ENCODE measurements around the gene CDK17. TPM values are rescaled to one million over a fixed set of nuclear protein-coding genes. Genes with fewer than 3 reads are reported as not detected.

Gene CDK17
- total and polyA plus RNA-seq, 2 donors (not counting 1 experiment from before 2014, with no cell fraction given) = 50.0 to 109 TPM

GRCh38 chr12:96234591-96235483 is 165.4 kb downstream of the CDK17 start:
- no peak overlapping the region for H3K4me3 ChIP-seq (replicated peaks in 1 of 4; ENCODE audit: control extremely low read depth in 1 of 4, insufficient read depth in 1 of 4, low read depth in 3 of 4, low read length in 4 of 4)
- no peaks in the 10 kb centered on the region for H4K20me1 ChIP-seq (ENCODE audit: control insufficient read depth, extremely low read depth, insufficient read depth, low read length)
- H3K4me1 ChIP-seq (ENCODE audit: control insufficient read depth, extremely low read depth, insufficient read depth, low read length) = peaks cover 37% of the 10 kb centered on the region
- TF ChIP-seq EZH2 (IDR thresholded peaks at IDR 0.05; ENCODE audit: low read length, missing control alignments) (no peak), CTCF (conservative IDR thresholded peaks at IDR 0.05 in 1 of 2, IDR thresholded peaks at IDR 0.05 in 1 of 2; ENCODE audit: low read depth in 1 of 2, low read length in 2 of 2) (no peak)
- no peaks in the 10 kb centered on the region for H3K9me3 ChIP-seq (ENCODE audit: control insufficient read depth, insufficient read depth, low read depth, low read length)
- H3K4me2 ChIP-seq (ENCODE audit: extremely low read depth, insufficient read depth, low read length) = no peak overlapping the region
- no peaks in the 10 kb centered on the region for H3K36me3 ChIP-seq (ENCODE audit: control insufficient read depth, insufficient read depth, low read length)
- H3K79me2 ChIP-seq (ENCODE audit: control insufficient read depth, insufficient read depth, low read length) = peaks cover 51% of the 10 kb centered on the region
- H3K27ac ChIP-seq (ENCODE audit: insufficient read depth, low read length) = peak overlapping the region; percentile 92
- H2AFZ ChIP-seq (ENCODE audit: low read length) = no peak overlapping the region
- no peak overlapping the region for H3K9ac ChIP-seq (ENCODE audit: insufficient read depth, low read length)
- no peak for DNase-seq (ENCODE audit: low read depth in 2 of 2)
- H3K27me3 ChIP-seq (ENCODE audit: control insufficient read depth, insufficient read depth, low read length) = no peaks in the 10 kb centered on the region

DNA sequence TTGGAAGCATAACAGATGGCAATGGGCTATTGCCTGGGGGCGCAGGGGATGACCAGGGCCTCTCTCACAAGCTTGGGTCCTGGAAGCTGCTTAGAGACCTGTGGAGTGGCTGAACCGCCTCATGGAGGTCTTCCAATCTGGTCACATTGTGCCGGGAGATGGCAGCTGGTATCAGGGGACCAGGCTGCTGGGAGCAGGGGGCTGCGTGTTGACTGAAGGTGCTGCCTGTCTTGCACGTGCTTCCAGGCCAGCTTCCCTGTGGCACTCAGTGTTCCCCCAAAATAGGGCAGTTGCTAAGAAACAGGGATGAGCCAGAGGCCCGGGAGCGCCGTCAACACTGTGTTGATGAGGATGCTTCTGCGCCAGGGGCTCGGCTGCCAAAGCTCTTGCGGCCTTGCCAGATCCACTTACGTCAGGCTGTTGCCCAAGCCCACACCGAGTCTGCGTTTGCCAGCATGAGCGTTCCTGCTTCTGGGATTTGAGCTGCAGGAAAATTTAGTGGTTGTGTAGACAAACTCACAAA is 166.2 kb downstream of the CDK17 start:
- Histone ChIP-seq H3K9ac (ENCODE audit: insufficient read depth, low read length) (peak overlapping the region; percentile 18), H3K36me3 (ENCODE audit: control insufficient read depth, insufficient read depth, low read length) (no peaks in the 10 kb centered on the region), H2AFZ (ENCODE audit: low read length) (no peak overlapping the region), H3K79me2 (ENCODE audit: control insufficient read depth, insufficient read depth, low read length) (peaks cover 48% of the 10 kb centered on the region), H3K4me2 (ENCODE audit: extremely low read depth, insufficient read depth, low read length) (no peak overlapping the region), H3K9me3 (ENCODE audit: control insufficient read depth, insufficient read depth, low read depth, low read length) (no peaks in the 10 kb centered on the region), H3K27me3 (ENCODE audit: control insufficient read depth, insufficient read depth, low read length) (no peaks in the 10 kb centered on the region), H3K4me1 (ENCODE audit: control insufficient read depth, extremely low read depth, insufficient read depth, low read length) (peaks cover 32% of the 10 kb centered on the region), H3K4me3 (replicated peaks in 1 of 4; ENCODE audit: control extremely low read depth in 1 of 4, insufficient read depth in 1 of 4, low read depth in 3 of 4, low read length in 4 of 4) (no peak overlapping the region), H4K20me1 (ENCODE audit: control insufficient read depth, extremely low read depth, insufficient read depth, low read length) (no peaks in the 10 kb centered on the region), H3K27ac (ENCODE audit: insufficient read depth, low read length) (peak overlapping the region; percentile 92)
- TF ChIP-seq EZH2 (IDR thresholded peaks at IDR 0.05; ENCODE audit: low read length, missing control alignments) (no peak), CTCF (conservative IDR thresholded peaks at IDR 0.05 in 1 of 2, IDR thresholded peaks at IDR 0.05 in 1 of 2; ENCODE audit: low read depth in 1 of 2, low read length in 2 of 2) (no peak)
- DNase-seq (ENCODE audit: low read depth in 2 of 2) = peak; percentile 97 to 99

DNA sequence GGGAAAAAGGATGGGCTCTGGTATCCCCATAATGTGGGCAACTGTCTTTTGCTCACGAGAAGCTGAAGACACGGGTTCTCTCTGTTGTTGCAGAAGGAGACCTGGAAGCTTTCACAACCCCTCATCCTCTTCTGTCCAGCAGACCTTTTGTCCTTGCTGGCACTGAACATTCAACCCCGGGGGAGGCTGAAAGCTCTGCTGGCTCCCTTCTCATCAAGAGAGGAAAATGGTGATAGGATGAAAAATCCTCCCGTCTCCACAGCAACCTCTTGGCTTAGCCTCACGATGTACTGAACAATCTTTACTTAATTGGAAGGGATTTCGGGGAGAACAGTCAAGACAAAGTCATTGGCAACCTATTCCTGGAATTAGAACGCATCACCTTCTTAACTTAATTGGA is 167.1 kb downstream of the CDK17 start:
- no peak overlapping the region for H2AFZ ChIP-seq (ENCODE audit: low read length)
- no peak for TF ChIP-seq EZH2 (IDR thresholded peaks at IDR 0.05; ENCODE audit: low read length, missing control alignments)
- TF ChIP-seq CTCF (conservative IDR thresholded peaks at IDR 0.05 in 1 of 2, IDR thresholded peaks at IDR 0.05 in 1 of 2; ENCODE audit: low read depth in 1 of 2, low read length in 2 of 2) = no peak
- H4K20me1 ChIP-seq (ENCODE audit: control insufficient read depth, extremely low read depth, insufficient read depth, low read length) = no peaks in the 10 kb centered on the region
- no peak overlapping the region for H3K4me2 ChIP-seq (ENCODE audit: extremely low read depth, insufficient read depth, low read length)
- no peak overlapping the region for H3K4me3 ChIP-seq (replicated peaks in 1 of 4; ENCODE audit: control extremely low read depth in 1 of 4, insufficient read depth in 1 of 4, low read depth in 3 of 4, low read length in 4 of 4)
- H3K9ac ChIP-seq (ENCODE audit: insufficient read depth, low read length) = no peak overlapping the region
- no peaks in the 10 kb centered on the region for H3K36me3 ChIP-seq (ENCODE audit: control insufficient read depth, insufficient read depth, low read length)
- no peak for DNase-seq (ENCODE audit: low read depth in 2 of 2)
- peaks cover 47% of the 10 kb centered on the region for H3K79me2 ChIP-seq (ENCODE audit: control insufficient read depth, insufficient read depth, low read length)
- H3K4me1 ChIP-seq (ENCODE audit: control insufficient read depth, extremely low read depth, insufficient read depth, low read length) = peaks cover 27% of the 10 kb centered on the region
- peak overlapping the region; percentile 92 for H3K27ac ChIP-seq (ENCODE audit: insufficient read depth, low read length)
- H3K27me3 ChIP-seq (ENCODE audit: control insufficient read depth, insufficient read depth, low read length) = no peaks in the 10 kb centered on the region
- no peaks in the 10 kb centered on the region for H3K9me3 ChIP-seq (ENCODE audit: control insufficient read depth, insufficient read depth, low read depth, low read length)

All from fibroblast of lung (primary cell).